ENCODE data around the gene FLNB. TPM values are rescaled to one million over a fixed set of nuclear protein-coding genes. Genes with fewer than 3 reads are reported as not detected.

FLNB gene
- total and polyA plus RNA-seq, 9 of the 15 experiments (the other 6 are each of a cell fraction or from before 2014, with no cell fraction given), result 9.4 to 48.1 (median 25.6) TPM

DNA sequence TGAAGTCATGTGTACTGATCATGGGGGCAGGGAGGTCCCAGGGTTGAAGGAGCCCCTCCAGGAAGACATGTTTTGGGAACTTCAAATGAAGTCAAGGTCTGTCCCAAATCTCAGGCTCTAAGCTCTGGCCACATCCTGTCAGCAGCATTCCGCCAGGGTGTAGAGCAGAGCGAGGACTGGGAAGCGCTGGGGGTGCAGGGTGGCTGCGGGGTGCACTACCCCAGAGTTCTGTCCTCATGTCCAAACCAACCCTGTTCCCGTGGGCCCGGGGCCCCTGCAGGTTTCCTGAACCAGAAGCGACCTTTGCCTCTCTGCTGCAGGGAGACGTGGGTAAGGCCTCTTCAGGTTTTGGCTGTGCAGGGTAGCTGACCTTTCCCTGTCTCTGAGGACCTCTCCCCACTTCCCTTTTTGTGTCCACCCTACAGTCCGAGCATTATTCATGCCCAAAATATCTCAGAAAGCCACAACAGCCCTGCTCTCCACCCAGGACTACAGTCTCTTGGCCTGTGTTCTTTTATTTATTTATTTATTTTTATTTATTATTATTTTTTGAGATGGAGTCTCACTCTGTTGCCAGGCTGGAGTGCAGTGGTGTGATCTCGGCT lies 26.6 kb upstream of the FLNB start:
- H3K9me3 ChIP-seq (replicated peaks; ENCODE audit: control insufficient read depth, insufficient read depth, low read depth, low read length), result no peaks in the 10 kb centered on the region
- H2AFZ ChIP-seq (ENCODE audit: low read depth, low read length), result no peak overlapping the region
- BruUV-seq (replicated peaks), result no TSS peak
- ATAC-seq, result no peak
- H3K79me2 ChIP-seq (ENCODE audit: control insufficient read depth, insufficient read depth, low read length), result no peaks in the 10 kb centered on the region
- WGBS (ENCODE audit: insufficient coverage, low coverage, missing lambda C conversion rate), result 43% methylated on average over 9 of the region's 10 CpGs
- DNase-seq (ENCODE audit: extremely low read depth in 1 of 4, low spot score in 3 of 4), result no peak
- no peak for FAIRE-seq
- no peaks in the 10 kb centered on the region for H3K9me1 ChIP-seq (ENCODE audit: control insufficient read depth, insufficient read depth, low read length)
- no peak overlapping the region for H3K27ac ChIP-seq (ENCODE audit: extremely low read depth, low read depth, low read length)
- no peak overlapping the region for H3K9ac ChIP-seq (ENCODE audit: insufficient read depth in 1 of 2, low read depth in 2 of 2, low read length in 2 of 2)
- intact Hi-C loops (cut with micrococcal nuclease), result no loop called here
- CTCF ChIA-PET (ENCODE audit: low intra/inter-chr PET ratio), result no interaction called here
- H4K20me1 ChIP-seq (replicated peaks; ENCODE audit: control insufficient read depth, insufficient read depth, low read length), result no peaks in the 10 kb centered on the region
- no peak overlapping the region for H3K4me3 ChIP-seq
- in situ Hi-C loops (cut with MboI), result no loop called here
- H3K4me2 ChIP-seq (ENCODE audit: insufficient read depth, low read length), result no peak overlapping the region
- POLR2A ChIA-PET, result interaction anchor here (0.7 to 0.8 kb wide), 3 partner anchors 11 to 130 kb away, joined by 3 read pairs; no protein-coding TSS in a partner anchor
- peaks cover 6% of the 10 kb centered on the region in 2 experiments; a peak in 4 of 5 replicates for H3K4me1 ChIP-seq (replicated peaks in 1 of 2; ENCODE audit: control insufficient read depth in 2 of 2, insufficient read depth in 2 of 2, low read length in 2 of 2)
- peak; percentile 88 for TF ChIP-seq SPI1 (IDR thresholded peaks at IDR 0.05; ENCODE audit: borderline replicate concordance, low read depth, low read length)
- no peak for TF ChIP-seq DNMT1 (IDR thresholded peaks at IDR 0.05)
- TF ChIP-seq FOSL1 (tag; conservative IDR thresholded peaks at IDR 0.05), result 0 out of 2 replicates have a peak, but pooled peaks have one; percentile 23
- H3K36me3 ChIP-seq (ENCODE audit: control insufficient read depth, insufficient read depth, low read length), result no peaks in the 10 kb centered on the region
- no peaks in the 10 kb centered on the region for H3K27me3 ChIP-seq (ENCODE audit: control insufficient read depth in 2 of 2, insufficient read depth in 2 of 2, low read length in 2 of 2)

- intact Hi-C loops (cut with micrococcal nuclease) (no loop called here), in situ Hi-C loops (cut with MboI) (no loop called here)
- Histone ChIP-seq H3K36me3 (ENCODE audit: control insufficient read depth, insufficient read depth, low read length) (no peaks in the 10 kb centered on the region), H3K79me2 (ENCODE audit: control insufficient read depth, insufficient read depth, low read length) (no peaks in the 10 kb centered on the region), H3K4me2 (ENCODE audit: insufficient read depth, low read length) (no peak overlapping the region), H3K9me3 (replicated peaks; ENCODE audit: control insufficient read depth, insufficient read depth, low read depth, low read length) (no peaks in the 10 kb centered on the region), H3K9ac (ENCODE audit: insufficient read depth in 1 of 2, low read depth in 2 of 2, low read length in 2 of 2) (no peak overlapping the region), H3K9me1 (ENCODE audit: control insufficient read depth, insufficient read depth, low read length) (no peaks in the 10 kb centered on the region), H2AFZ (ENCODE audit: low read depth, low read length) (no peak overlapping the region), H3K27me3 (ENCODE audit: control insufficient read depth in 2 of 2, insufficient read depth in 2 of 2, low read length in 2 of 2) (no peaks in the 10 kb centered on the region), H3K4me1 (replicated peaks in 1 of 2; ENCODE audit: control insufficient read depth in 2 of 2, insufficient read depth in 2 of 2, low read length in 2 of 2) (peaks cover 6% of the 10 kb centered on the region in 2 experiments; a peak in 4 of 5 replicates), H4K20me1 (replicated peaks; ENCODE audit: control insufficient read depth, insufficient read depth, low read length) (no peaks in the 10 kb centered on the region), H3K27ac (ENCODE audit: extremely low read depth, low read depth, low read length) (no peak overlapping the region), H3K4me3 (no peak overlapping the region)
- CTCF ChIA-PET (ENCODE audit: low intra/inter-chr PET ratio), result no interaction called here
- TF ChIP-seq, protein P1, sequence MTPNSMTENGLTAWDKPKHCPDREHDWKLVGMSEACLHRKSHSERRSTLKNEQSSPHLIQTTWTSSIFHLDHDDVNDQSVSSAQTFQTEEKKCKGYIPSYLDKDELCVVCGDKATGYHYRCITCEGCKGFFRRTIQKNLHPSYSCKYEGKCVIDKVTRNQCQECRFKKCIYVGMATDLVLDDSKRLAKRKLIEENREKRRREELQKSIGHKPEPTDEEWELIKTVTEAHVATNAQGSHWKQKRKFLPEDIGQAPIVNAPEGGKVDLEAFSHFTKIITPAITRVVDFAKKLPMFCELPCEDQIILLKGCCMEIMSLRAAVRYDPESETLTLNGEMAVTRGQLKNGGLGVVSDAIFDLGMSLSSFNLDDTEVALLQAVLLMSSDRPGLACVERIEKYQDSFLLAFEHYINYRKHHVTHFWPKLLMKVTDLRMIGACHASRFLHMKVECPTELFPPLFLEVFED (CRISPR knock-in tag; conservative IDR thresholded peaks at IDR 0.05), result 0 out of 2 replicates have a peak, but pooled peaks have one; percentile 15
- TF ChIP-seq PREB (CRISPR knock-in tag; IDR thresholded peaks at IDR 0.05), result no peak
- TF ChIP-seq ZNF512 (tag; IDR thresholded peaks at IDR 0.05), result peak; percentile 91
- WGBS (ENCODE audit: insufficient coverage, low coverage, missing lambda C conversion rate), result 49% methylated on average over 7 of the region's 9 CpGs
- POLR2A ChIA-PET, result interaction anchor here (0.6 to 1.0 kb wide), 2 partner anchors 11 to 1129 kb away, joined by 3 read pairs; no protein-coding TSS in a partner anchor
- no peak for FAIRE-seq
- no TSS peak for BruUV-seq (replicated peaks)
- ATAC-seq, result no peak
- DNase-seq (ENCODE audit: extremely low read depth in 1 of 4, low spot score in 3 of 4), result no peak
Measured at GRCh38 chr3:57982561-57983243, 25.5 kb upstream of the FLNB start.

Measured in K562 (cell line).